Measurements from ENCODE around the gene NLGN4Y.

GRCh38 chrY:14871971-14872370 is 347.6 kb downstream of the NLGN4Y start:
- TF ChIP-seq CTCF (conservative IDR thresholded peaks at IDR 0.05) (no peak), EZH2 (IDR thresholded peaks at IDR 0.05; ENCODE audit: low read depth) (no peak)

Measured in PC-9 (cell line).